Ishikawa (cell line): ENCODE measurements around the gene BNIP5.

Experiments used
- CEBPB ChIP-seq: IDR thresholded peaks from 2 replicates; pipeline ENCODE4 v1.6.1; 2012
- CREB1 ChIP-seq: IDR thresholded peaks from 2 replicates; pipeline ENCODE4 v1.6.1; 2012; ENCODE audit warnings: low read depth
- EGR1 ChIP-seq: IDR thresholded peaks from 2 replicates; pipeline ENCODE4 v1.6.1; 2012
- EP300 ChIP-seq: IDR thresholded peaks from 2 replicates; pipeline ENCODE4 v1.6.1; 2012; ENCODE audit warnings: borderline replicate concordance
- FOXM1 ChIP-seq: IDR thresholded peaks from 2 replicates; pipeline ENCODE4 v1.6.1; 2012; ENCODE audit warnings: low read depth, borderline replicate concordance
- MAX ChIP-seq: IDR thresholded peaks from 2 replicates; pipeline ENCODE4 v1.6.1; 2012
- NFIC ChIP-seq: IDR thresholded peaks from 2 replicates; pipeline ENCODE4 v1.6.1; 2012
- RAD21 ChIP-seq: IDR thresholded peaks from 2 replicates; pipeline ENCODE4 v1.6.1; 2012; ENCODE audit warnings: low read depth
- REST ChIP-seq: IDR thresholded peaks from 2 replicates; pipeline ENCODE4 v1.6.1; 2012; ENCODE audit warnings: low read depth, mild to moderate bottlenecking
- TAF1 ChIP-seq: IDR thresholded peaks from 2 replicates; pipeline ENCODE4 v1.6.1; 2012; ENCODE audit warnings: low read depth, mild to moderate bottlenecking
- TCF12 ChIP-seq: IDR thresholded peaks from 2 replicates; pipeline ENCODE4 v1.6.1; 2012; ENCODE audit warnings: low read depth
- TEAD4 ChIP-seq: IDR thresholded peaks from 2 replicates; pipeline ENCODE4 v1.6.1; 2012
- USF1 ChIP-seq: IDR thresholded peaks from 2 replicates; pipeline ENCODE4 v1.6.1; 2012
- YY1 ChIP-seq: IDR thresholded peaks from 2 replicates; pipeline ENCODE4 v1.6.1; 2012; ENCODE audit warnings: low read depth
- ZBTB7A ChIP-seq: IDR thresholded peaks from 2 replicates; pipeline ENCODE4 v1.6.1; 2012; ENCODE audit warnings: low read depth

BNIP5 gene

GRCh38 chr6:36381502-36382389 is 45.1 kb upstream of the BNIP5 start:
- TF ChIP-seq REST, result no peak
- no peak for TF ChIP-seq FOXM1
- no peak for TF ChIP-seq RAD21
- no peak for TF ChIP-seq EP300
- TF ChIP-seq TEAD4, result no peak
- no peak for TF ChIP-seq TAF1
- TF ChIP-seq MAX, result no peak
- TF ChIP-seq YY1, result no peak
- no peak for TF ChIP-seq TCF12

GRCh38 chr6:36380166-36380565 is 43.5 kb upstream of the BNIP5 start:
- TF ChIP-seq TAF1, result no peak
- no peak for TF ChIP-seq USF1
- no peak for TF ChIP-seq CEBPB
- no peak for TF ChIP-seq TCF12
- TF ChIP-seq ZBTB7A, result no peak

- TF ChIP-seq EGR1, result no peak
- TF ChIP-seq RAD21, result no peak
- TF ChIP-seq EP300, result no peak
- TF ChIP-seq ZBTB7A, result no peak
- no peak for TF ChIP-seq FOXM1
- TF ChIP-seq CREB1, result no peak
- TF ChIP-seq TEAD4, result no peak
- no peak for TF ChIP-seq YY1
- TF ChIP-seq NFIC, result no peak
- no peak for TF ChIP-seq TAF1
- TF ChIP-seq REST, result no peak
- TF ChIP-seq TCF12, result no peak
- TF ChIP-seq CEBPB, result no peak
- TF ChIP-seq USF1, result no peak
Observed at GRCh38 chr6:36378936-36379335, 42.2 kb upstream of the BNIP5 start.

GRCh38 chr6:36378243-36378920 is 41.7 kb upstream of the BNIP5 start:
- TF ChIP-seq YY1 (no peak), CREB1 (no peak)

GRCh38 chr6:36377594-36377993 is 40.9 kb upstream of the BNIP5 start:
- no peak for TF ChIP-seq CEBPB
- no peak for TF ChIP-seq EP300
- no peak for TF ChIP-seq FOXM1
- no peak for TF ChIP-seq ZBTB7A
- TF ChIP-seq NFIC, result no peak

- TF ChIP-seq YY1, result no peak
- TF ChIP-seq TCF12, result no peak
- TF ChIP-seq TEAD4, result no peak
- TF ChIP-seq USF1, result no peak
- no peak for TF ChIP-seq EGR1
- TF ChIP-seq NFIC, result no peak
- TF ChIP-seq MAX, result no peak
- no peak for TF ChIP-seq ZBTB7A
- TF ChIP-seq CREB1, result no peak
- TF ChIP-seq EP300, result no peak
- TF ChIP-seq REST, result no peak
- no peak for TF ChIP-seq RAD21
- TF ChIP-seq CEBPB, result no peak
- TF ChIP-seq TAF1, result no peak
- TF ChIP-seq FOXM1, result no peak
Observed at GRCh38 chr6:36376742-36377141, 40.1 kb upstream of the BNIP5 start.
